A204.1 (cell line): Measurements from ENCODE around the gene COL5A2.

Source experiments
- FAIRE-seq: peaks from 2 replicates; lab custom pipeline; 2012; peaks lifted over from hg19 to GRCh38; lab: Jason Lieb, UNC

COL5A2 gene

GRCh38 chr2:188997263-188997662, 182.3 kb downstream of the COL5A2 start:
- no peak for FAIRE-seq

GRCh38 chr2:188993247-188993646, 186.3 kb downstream of the COL5A2 start:
- no peak for FAIRE-seq

GRCh38 chr2:188986839-188987238, 192.7 kb downstream of the COL5A2 start:
- FAIRE-seq, result no peak

- FAIRE-seq, result no peak
Observed at GRCh38 chr2:188984680-188985079, 194.9 kb downstream of the COL5A2 start.

- FAIRE-seq, result peak; percentile 97
Observed at GRCh38 chr2:188984065-188984491, 195.5 kb downstream of the COL5A2 start.

- FAIRE-seq, result no peak
Observed at GRCh38 chr2:188983427-188984064, 196.0 kb downstream of the COL5A2 start.
